ENCODE results near the gene TCP10L.
"Not testable (repeated sequence)": the region's sequence is repeated elsewhere in the genome, so short reads cannot be mapped to it uniquely, and the experiment has no call there.

Gene TCP10L

GRCh38 chr21:32585042-32585710, at the start of gene TCP10L:
TSS of gene TCP10L (minus strand) at chr21:32585523. CDS start at chr21:32584304, 1,219 bp downstream.
- DNase-seq (ENCODE audit: low read depth) = no peak

GRCh38 chr21:32626621-32627196, 41.4 kb upstream of the TCP10L start:
- peak; percentile 79 for DNase-seq (ENCODE audit: low read depth)

DNA sequence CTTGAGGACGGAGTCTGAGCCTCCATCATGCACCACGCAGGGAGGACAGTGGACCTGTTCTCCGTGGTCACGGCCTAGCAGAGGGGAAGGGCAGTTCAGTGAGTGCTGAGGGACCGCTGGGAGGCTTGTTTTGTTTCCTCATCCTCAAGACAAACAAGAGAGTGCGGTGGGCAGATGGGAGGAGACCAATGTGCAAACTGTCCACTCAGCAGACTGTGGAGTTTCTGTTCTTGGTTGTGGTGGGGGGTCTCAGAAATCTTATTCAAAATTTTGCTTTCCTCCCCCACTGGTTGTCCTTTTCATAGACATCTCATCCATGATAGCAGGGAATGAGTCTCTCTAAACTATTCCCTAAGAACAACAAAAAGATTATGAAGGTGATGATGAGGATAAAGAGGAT, 32.9 kb upstream of the TCP10L start:
- not testable (repeated sequence) for DNase-seq (ENCODE audit: low read depth)

- DNase-seq (ENCODE audit: low read depth) = no peak
These were observed 28.2 kb upstream of the TCP10L start for GRCh38 chr21:32613436-32614043.

DNA sequence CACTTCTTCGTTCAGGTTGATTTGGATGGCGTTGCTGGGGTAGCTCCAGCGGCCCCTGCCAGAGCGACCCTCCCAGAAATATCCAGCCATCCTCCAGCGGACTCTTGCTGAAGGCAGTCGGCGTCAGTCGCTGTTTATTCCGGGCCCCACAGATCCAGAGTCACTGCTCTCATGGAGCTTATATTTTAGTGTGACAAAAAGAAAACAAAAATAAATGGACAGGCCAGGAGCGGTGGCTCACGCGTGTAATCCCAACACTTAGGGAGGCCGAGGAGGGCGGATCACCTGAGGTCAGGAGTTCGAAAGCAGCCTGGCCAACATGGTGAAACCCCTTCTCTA, 27.6 kb upstream of the TCP10L start:
- no peak for DNase-seq (ENCODE audit: low read depth)

DNA sequence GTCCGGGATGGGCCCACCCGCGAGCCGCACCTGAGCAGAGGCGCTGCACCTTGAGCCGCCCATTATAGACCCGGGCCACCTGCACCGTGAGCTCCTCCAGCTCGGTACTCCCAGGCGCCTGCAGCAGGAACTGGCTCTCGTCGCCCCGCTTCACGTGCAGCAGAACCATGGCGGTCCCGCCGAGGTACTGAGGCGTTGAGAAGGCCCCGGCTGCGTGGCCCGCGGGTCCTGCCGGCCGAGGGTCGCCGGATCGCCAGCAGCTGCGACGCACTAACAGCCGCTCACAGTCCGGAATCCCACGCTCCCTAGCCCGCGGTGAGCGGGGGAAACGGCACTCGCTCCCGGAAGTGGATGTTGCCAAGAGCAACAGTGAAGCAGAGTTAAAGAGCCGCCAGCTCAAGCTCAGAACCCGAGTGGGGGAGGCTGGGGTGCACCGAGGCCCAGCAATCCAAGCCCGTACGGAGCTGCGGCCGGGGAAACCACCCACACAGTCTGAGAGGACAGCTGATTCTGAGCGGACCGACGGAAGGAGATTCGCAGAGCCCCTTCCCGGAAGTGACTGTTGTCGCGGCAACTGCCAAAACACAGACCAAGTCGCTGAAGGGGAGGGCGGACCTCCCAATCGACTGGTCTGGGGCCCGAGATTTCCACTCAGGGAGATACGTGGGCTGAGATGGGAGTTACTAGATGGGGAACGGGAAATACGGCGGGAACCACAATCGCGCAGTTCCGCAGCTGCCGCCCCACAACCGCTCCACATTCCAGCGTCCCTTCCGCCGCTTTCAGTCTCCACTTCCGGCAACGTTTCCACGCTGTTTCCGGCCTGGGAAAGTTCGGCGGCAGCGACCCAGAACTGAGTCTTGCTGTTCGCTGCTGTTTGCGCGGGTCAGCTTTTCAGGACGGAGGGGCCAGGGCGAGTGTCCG, 27.0 kb upstream of the TCP10L start, which contains the start of gene CFAP298:
Gene CFAP298, minus strand, starts transcription at position 303 of the 924 bp plus-strand sequence. Its CDS starts 134 bp downstream, at position 169.
- peak; percentile 84 for DNase-seq (ENCODE audit: low read depth)

DNA sequence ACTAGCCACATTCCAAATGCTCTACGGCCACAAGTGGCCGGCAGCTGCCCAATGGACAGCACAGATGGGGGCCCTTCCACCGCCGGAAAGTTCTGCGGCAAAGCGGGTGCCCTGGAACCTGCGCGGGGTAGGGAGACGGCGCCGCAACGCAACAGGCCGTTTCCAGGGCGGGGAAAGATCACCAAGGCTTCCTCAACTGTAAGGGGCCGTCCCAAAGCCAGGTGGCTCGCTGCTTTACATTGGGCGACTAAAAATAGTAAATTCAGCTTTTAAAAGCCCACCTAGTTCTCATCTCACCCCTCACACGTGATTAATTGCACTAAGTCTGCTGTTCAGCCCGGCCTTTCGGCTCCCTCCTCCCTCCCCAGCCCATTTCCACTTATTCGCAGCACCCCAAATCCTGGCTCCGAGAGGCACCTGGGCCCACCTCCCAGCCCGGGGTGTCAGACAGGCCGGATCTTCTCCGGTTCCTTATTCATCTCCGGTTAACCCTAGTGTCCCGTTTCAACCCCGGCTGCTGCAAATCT, 26.2 kb upstream of the TCP10L start:
- no peak for DNase-seq (ENCODE audit: low read depth)

GRCh38 chr21:32610940-32611339, 25.6 kb upstream of the TCP10L start:
- DNase-seq (ENCODE audit: low read depth) = not testable (repeated sequence)

DNA sequence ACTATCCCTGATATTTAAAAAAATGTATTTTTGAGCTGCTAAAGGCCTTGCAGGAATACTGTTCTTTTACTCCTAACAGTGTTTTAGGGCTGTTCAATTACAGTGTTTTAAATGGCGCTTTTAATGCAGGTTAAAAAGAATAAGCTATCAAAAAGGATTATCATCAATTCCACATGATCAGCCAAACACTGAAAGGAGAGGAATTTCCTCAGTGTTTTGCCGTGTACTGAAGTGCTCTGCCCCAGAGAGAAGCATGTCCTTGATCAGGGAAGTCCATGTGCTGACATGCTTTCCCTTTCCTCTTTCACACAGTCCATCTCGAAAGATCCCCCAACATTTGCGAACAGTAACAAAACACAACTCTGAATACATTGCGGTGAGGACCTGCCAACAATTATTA, 23.5 kb upstream of the TCP10L start:
- DNase-seq (ENCODE audit: low read depth) = no peak

DNA sequence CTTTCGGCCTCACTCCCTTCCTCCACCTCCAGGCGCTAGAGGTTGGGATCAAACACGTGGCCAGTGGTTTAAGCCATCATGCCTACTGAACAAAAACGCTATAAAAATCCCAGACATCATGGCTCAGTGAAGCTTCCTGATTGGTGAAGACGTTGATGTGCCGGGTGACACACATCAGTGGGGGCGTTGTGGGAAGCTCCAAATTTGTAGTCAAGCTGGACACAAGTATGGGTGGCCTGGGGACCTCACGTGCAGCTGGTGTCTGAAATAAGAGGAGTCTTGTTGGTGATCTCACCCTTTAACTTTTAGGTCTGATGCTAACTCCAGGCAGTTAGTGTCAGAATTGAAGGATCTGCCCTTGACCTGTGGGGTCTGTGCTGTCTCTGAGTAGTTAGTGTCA, 20.1 kb upstream of the TCP10L start:
- no peak for DNase-seq (ENCODE audit: low read depth)

- DNase-seq (ENCODE audit: low read depth) = no peak
These were observed 19.1 kb upstream of the TCP10L start for GRCh38 chr21:32604464-32604863.

DNA sequence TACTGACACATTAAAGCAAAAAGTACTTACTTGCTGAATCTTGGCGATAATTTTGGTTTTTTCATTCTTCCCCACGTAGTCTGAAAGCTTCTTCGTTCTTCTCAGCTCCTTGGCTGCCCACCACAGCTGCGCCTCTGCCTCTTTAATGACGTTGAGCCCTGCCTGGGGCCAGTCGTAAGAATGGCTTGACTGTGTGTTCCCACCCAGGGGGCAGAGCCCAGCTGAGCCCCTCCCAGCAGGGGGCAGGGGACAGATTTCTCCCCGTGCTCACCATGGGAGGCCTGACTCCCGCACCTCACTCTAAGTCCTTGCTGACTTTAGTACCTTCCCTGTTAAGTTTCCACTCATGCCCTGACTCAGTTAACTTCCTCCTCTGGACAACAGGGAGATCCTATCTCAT, 17.8 kb upstream of the TCP10L start:
- DNase-seq (ENCODE audit: low read depth) = no peak

GRCh38 chr21:32602099-32602498, 16.8 kb upstream of the TCP10L start:
- no peak for DNase-seq (ENCODE audit: low read depth)

DNA sequence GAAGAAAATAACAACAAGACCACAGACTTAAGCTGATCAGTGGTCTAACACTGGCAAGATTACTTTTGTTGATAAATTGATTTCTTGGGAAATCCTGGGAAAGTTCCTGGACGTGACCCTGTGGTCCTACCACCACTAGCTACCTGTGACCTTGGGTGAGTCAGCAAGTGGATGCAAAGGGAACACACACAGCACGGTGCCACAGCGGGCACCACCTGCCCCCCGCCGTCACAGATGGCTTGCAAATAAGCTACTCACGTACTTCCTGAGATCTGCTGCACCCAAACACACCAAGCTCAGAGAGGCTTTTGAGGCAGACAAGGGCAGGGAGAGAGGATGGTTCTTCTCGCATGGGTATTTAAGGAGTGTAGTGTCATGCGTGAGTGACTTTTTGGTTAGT, 14.2 kb upstream of the TCP10L start:
- DNase-seq (ENCODE audit: low read depth) = no peak

DNA sequence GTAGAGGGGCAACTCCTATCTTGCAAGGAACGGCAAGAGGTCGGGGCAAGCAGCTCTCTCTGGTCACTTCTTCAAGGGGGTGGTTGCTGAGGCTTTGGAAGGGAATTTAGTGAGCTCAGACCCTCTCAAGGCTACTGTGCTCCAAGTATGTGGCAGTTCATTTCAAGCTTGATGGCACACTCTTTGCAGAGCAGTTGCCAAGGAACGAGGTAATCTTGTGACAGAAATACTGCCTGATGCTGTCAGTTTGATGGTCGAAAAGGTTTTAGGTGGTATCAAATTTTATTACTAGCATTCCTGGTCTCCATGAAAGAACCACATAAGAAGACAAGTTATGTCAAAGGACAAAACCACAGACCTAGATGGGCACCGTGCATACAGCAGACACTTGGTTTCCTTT, 13.8 kb upstream of the TCP10L start:
- no peak for DNase-seq (ENCODE audit: low read depth)

GRCh38 chr21:32597205-32597604, 11.9 kb upstream of the TCP10L start:
- DNase-seq (ENCODE audit: low read depth) = peak; percentile 80

DNA sequence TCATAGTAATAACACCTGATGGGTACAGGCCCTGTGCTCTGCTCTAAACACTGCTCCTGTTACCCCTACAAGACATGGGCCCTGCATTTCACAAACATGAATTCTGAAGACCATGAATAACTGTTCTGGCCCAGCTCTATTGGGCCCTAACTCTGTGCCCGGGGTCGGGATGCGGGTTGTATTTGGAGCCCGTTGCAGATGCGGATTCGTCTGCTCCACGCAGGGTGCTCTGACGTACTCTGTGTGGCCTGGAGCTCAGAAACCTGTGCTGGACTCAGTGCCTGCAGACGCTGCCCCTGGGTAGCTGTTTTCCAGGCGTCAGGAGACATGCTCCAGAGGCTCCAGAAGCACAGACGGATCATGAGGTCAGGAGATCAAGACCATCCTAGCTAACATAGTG, 10.1 kb upstream of the TCP10L start:
- DNase-seq (ENCODE audit: low read depth) = no peak

DNA sequence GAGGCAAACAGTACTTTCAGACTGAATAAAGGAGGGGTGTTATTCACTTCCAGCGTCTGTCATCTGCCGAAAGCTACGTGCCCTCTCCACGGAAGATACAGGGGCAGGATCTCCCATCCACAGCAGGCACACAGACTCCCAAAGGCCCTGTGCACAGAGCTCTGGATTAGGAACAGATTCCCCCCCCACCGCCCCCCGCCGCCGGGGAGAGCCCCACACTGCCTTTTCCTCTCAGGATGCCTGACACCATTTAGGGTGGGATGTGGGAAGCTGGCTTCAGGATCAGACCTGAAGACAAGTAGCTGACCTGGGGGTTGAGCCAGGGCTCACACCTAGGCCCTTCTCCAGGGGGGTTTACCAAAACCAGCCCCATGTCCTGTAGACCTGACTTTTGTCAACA, 8.4 kb upstream of the TCP10L start:
- no peak for DNase-seq (ENCODE audit: low read depth)

GRCh38 chr21:32592929-32593502, 7.7 kb upstream of the TCP10L start:
- no peak for DNase-seq (ENCODE audit: low read depth)

GRCh38 chr21:32590130-32590529, 4.8 kb upstream of the TCP10L start:
- DNase-seq (ENCODE audit: low read depth) = no peak

- DNase-seq (ENCODE audit: low read depth) = no peak
These were observed 2.3 kb upstream of the TCP10L start for GRCh38 chr21:32587651-32588050.

- no peak for DNase-seq (ENCODE audit: low read depth)
These were observed 1.8 kb upstream of the TCP10L start for GRCh38 chr21:32587120-32587519.
